ENCODE results near the gene NUP205. TPM values are rescaled to one million over a fixed set of nuclear protein-coding genes. Genes with fewer than 3 reads are reported as not detected.

The NUP205 gene
- total and polyA plus RNA-seq, 2 donors = 50.9 to 68.2 TPM

DNA sequence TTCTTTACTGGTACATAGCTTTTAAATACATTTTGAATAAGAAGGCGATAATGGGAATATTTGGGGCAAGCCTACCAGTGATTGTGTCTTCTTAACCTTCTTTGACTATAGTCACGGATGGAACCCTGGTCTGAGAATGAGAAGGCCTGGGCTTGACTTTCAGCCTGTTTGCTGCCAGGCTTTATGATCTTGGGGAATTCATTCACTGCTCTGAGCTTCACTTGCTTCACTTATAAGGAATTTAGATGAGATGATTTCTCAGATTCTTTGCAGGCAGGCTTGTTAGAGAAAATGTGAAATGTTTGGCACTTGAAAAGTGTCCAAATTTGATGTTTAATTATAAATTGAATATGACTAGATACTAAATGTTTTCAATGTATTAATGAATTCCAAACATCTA, 42.5 kb downstream of the NUP205 start:
- H3K27me3 ChIP-seq (ENCODE audit: control insufficient read depth in 2 of 2, insufficient read depth in 1 of 2, low read length in 1 of 2) = no peaks in the 10 kb centered on the region
- H3K4me1 ChIP-seq (ENCODE audit: control insufficient read depth in 2 of 2, insufficient read depth in 2 of 2, low read length in 2 of 2) = no peaks in the 10 kb centered on the region

DNA sequence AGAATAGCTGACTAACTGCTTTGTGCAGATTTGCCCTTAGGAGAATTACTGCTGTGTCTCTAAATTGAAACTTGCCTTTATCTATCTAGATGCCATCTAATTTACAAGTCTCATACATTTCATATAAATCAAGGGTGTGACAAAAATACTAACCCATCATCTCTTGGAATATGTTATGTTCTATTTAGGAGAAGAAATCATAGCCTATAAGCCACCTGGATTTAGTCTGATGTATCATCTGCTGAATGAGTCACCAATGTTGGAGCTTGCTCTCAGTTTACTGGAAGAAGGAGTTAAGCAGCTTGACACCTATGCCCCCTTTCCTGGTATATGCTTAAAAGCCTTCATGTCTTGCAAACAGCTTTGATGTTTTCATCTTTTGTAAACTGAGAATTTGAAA, 43.5 kb downstream of the NUP205 start:
- Histone ChIP-seq H3K36me3 (ENCODE audit: control insufficient read depth in 2 of 2, insufficient read depth in 2 of 2, low read length in 1 of 2) (peaks cover 18 to 50% of the 10 kb centered on the region in 2 donors), H3K9me3 (ENCODE audit: control insufficient read depth in 2 of 2, insufficient read depth in 1 of 2, low read length in 1 of 2) (no peaks in the 10 kb centered on the region), H3K4me3 (ENCODE audit: low read length in 2 of 2) (no peak overlapping the region), H3K27me3 (ENCODE audit: control insufficient read depth in 2 of 2, insufficient read depth in 1 of 2, low read length in 1 of 2) (no peaks in the 10 kb centered on the region), H3K4me1 (ENCODE audit: control insufficient read depth in 2 of 2, insufficient read depth in 2 of 2, low read length in 2 of 2) (no peaks in the 10 kb centered on the region), H3K27ac (ENCODE audit: low read depth in 1 of 2, low read length in 1 of 2) (no peak overlapping the region)
- DNase-seq (ENCODE audit: low read depth in 6 of 9, low spot score in 9 of 9) = no peak

More for the DNA sequence above, 42.5 kb downstream of the NUP205 start:
- Histone ChIP-seq H3K9me3 (ENCODE audit: control insufficient read depth in 2 of 2, insufficient read depth in 1 of 2, low read length in 1 of 2) (no peaks in the 10 kb centered on the region), H3K4me3 (ENCODE audit: low read length in 2 of 2) (no peak overlapping the region), H3K36me3 (ENCODE audit: control insufficient read depth in 2 of 2, insufficient read depth in 2 of 2, low read length in 1 of 2) (peaks cover 20 to 52% of the 10 kb centered on the region in 2 donors), H3K27ac (ENCODE audit: low read depth in 1 of 2, low read length in 1 of 2) (no peak overlapping the region)
- DNase-seq (ENCODE audit: low read depth in 6 of 9, low spot score in 9 of 9) = no peak
- 99% methylated on average over 2 of the region's 2 CpGs for WGBS

DNA sequence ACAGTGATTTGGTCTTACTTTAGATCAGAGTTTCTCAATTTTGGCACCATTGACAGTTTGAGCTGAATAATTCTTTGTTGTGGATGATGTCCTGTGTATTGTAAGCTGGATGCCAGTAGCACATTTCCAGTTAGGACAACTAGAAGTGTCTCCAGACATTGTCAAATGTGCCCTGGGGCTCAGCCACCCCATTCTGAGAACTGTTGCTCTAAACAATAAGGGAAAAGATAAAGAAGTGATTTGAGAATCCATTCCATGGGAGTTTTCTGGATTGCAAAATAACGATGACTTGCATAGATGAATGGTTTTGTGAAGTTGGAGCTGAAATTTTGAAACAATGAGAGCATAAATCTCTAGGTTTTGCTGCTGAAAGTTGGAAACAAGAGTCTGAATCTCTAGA, 44.6 kb downstream of the NUP205 start:
- peaks cover 22 to 52% of the 10 kb centered on the region in 2 donors for H3K36me3 ChIP-seq (ENCODE audit: control insufficient read depth in 2 of 2, insufficient read depth in 2 of 2, low read length in 1 of 2)

DNA sequence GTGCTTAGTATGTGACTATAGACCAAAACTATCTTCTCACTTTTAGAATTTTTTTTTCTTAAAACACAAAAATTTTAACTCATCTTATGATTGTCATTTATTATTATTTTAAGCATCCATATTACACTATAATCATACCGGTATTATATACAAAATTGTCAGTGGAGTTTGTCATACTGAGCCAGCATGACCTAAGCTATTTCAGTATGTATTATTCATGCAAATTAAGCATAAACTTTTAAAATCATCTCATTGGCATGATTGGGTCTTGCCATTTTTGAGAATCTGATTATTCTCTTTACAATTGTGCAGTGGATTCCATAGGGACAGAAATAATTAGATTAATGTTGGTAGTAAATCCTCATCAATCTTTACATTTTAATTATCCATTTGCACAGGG, 58.4 kb downstream of the NUP205 start:
- DNase-seq (ENCODE audit: low read depth in 6 of 9, low spot score in 9 of 9) = no peak
- Histone ChIP-seq H3K9me3 (ENCODE audit: control insufficient read depth in 2 of 2, insufficient read depth in 1 of 2, low read length in 1 of 2) (no peaks in the 10 kb centered on the region), H3K4me1 (ENCODE audit: control insufficient read depth in 2 of 2, insufficient read depth in 2 of 2, low read length in 2 of 2) (no peaks in the 10 kb centered on the region), H3K27me3 (ENCODE audit: control insufficient read depth in 2 of 2, insufficient read depth in 1 of 2, low read length in 1 of 2) (no peaks in the 10 kb centered on the region), H3K27ac (ENCODE audit: low read depth in 1 of 2, low read length in 1 of 2) (no peak overlapping the region), H3K36me3 (ENCODE audit: control insufficient read depth in 2 of 2, insufficient read depth in 2 of 2, low read length in 1 of 2) (peaks cover 18 to 54% of the 10 kb centered on the region in 2 donors), H3K4me3 (ENCODE audit: low read length in 2 of 2) (no peak overlapping the region)
- WGBS = 99% methylated on average over 1 of the region's 1 CpG

More for the DNA sequence above, 44.6 kb downstream of the NUP205 start:
- Histone ChIP-seq H3K27ac (ENCODE audit: low read depth in 1 of 2, low read length in 1 of 2) (no peak overlapping the region), H3K27me3 (ENCODE audit: control insufficient read depth in 2 of 2, insufficient read depth in 1 of 2, low read length in 1 of 2) (no peaks in the 10 kb centered on the region), H3K4me3 (ENCODE audit: low read length in 2 of 2) (no peak overlapping the region), H3K9me3 (ENCODE audit: control insufficient read depth in 2 of 2, insufficient read depth in 1 of 2, low read length in 1 of 2) (no peaks in the 10 kb centered on the region), H3K4me1 (ENCODE audit: control insufficient read depth in 2 of 2, insufficient read depth in 2 of 2, low read length in 2 of 2) (no peaks in the 10 kb centered on the region)
- 94% methylated on average over 1 of the region's 1 CpG for WGBS
- no peak for DNase-seq (ENCODE audit: low read depth in 6 of 9, low spot score in 9 of 9)

DNA sequence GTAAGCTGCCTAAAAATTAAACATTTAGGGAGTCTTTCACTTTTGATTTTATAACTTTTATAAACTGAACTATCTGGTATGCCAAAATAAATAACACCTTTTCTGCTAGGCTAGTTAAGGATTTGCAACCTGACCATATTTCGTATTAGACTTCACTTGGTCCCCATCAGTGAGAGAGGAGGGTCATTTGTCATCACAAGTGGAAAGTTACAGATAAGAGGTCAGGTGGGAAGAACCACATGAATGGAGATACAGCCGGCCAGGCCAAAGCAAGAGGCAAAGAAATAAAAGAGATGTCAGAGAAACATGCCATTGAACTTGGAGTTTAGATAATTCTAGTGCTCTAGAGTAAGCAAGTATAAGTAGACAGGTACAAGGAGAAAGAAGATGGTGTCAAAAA, 60.1 kb downstream of the NUP205 start:
- peaks cover 17 to 56% of the 10 kb centered on the region in 2 donors for H3K36me3 ChIP-seq (ENCODE audit: control insufficient read depth in 2 of 2, insufficient read depth in 2 of 2, low read length in 1 of 2)
- no peaks in the 10 kb centered on the region for H3K4me1 ChIP-seq (ENCODE audit: control insufficient read depth in 2 of 2, insufficient read depth in 2 of 2, low read length in 2 of 2)
- no peak overlapping the region for H3K4me3 ChIP-seq (ENCODE audit: low read length in 2 of 2)
- WGBS = 97% methylated on average over 2 of the region's 2 CpGs
- no peak overlapping the region for H3K27ac ChIP-seq (ENCODE audit: low read depth in 1 of 2, low read length in 1 of 2)
- DNase-seq (ENCODE audit: low read depth in 6 of 9, low spot score in 9 of 9) = no peak
- no peaks in the 10 kb centered on the region for H3K9me3 ChIP-seq (ENCODE audit: control insufficient read depth in 2 of 2, insufficient read depth in 1 of 2, low read length in 1 of 2)
- no peaks in the 10 kb centered on the region for H3K27me3 ChIP-seq (ENCODE audit: control insufficient read depth in 2 of 2, insufficient read depth in 1 of 2, low read length in 1 of 2)

DNA sequence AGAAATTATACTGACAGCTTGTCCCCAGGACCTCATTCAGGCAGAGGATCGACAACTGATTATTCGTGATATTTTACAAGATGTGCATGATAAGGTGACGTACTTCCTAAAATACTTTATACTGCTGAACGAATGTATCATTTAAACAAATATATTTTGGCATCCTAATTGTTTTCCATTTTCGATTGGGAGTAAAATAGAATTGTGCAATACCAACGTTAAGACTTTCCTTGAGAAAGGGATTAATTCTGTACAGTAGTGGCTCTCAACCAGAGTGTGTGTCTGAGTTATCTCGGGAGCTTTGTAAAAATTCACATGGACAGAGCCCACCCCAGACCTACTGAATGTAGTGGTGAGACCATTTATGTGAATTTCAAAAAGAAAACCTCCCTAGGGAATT, 60.8 kb downstream of the NUP205 start:
- H3K27ac ChIP-seq (ENCODE audit: low read depth in 1 of 2, low read length in 1 of 2) = no peak overlapping the region

DNA sequence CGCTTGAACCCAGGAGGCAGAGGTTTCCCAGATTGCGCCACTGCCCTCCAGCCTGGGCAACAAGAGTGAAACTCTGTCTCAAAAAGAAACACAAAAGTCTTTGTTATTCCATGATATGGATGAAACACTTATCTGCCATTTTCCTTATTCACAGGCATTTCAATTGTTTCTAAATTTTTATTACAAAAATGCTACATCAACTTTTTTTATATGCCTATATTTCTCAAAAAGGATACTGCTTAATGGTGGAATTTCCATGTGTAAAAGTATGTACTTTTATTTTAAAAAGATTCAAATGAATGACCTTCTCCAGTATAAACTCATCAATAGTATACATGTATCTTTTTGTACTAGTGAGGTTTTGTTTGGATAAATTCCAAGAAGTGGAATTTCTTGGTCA, 62.7 kb downstream of the NUP205 start:
- H3K27ac ChIP-seq (ENCODE audit: low read depth in 1 of 2, low read length in 1 of 2) = no peak overlapping the region
- H3K4me1 ChIP-seq (ENCODE audit: control insufficient read depth in 2 of 2, insufficient read depth in 2 of 2, low read length in 2 of 2) = no peaks in the 10 kb centered on the region
- H3K4me3 ChIP-seq (ENCODE audit: low read length in 2 of 2) = no peak overlapping the region
- H3K27me3 ChIP-seq (ENCODE audit: control insufficient read depth in 2 of 2, insufficient read depth in 1 of 2, low read length in 1 of 2) = no peaks in the 10 kb centered on the region
- no peaks in the 10 kb centered on the region for H3K9me3 ChIP-seq (ENCODE audit: control insufficient read depth in 2 of 2, insufficient read depth in 1 of 2, low read length in 1 of 2)
- DNase-seq (ENCODE audit: low read depth in 6 of 9, low spot score in 9 of 9) = no peak
- peaks cover 26 to 65% of the 10 kb centered on the region in 2 donors for H3K36me3 ChIP-seq (ENCODE audit: control insufficient read depth in 2 of 2, insufficient read depth in 2 of 2, low read length in 1 of 2)
- 99% methylated on average over 2 of the region's 2 CpGs for WGBS

More for the DNA sequence above, 60.8 kb downstream of the NUP205 start:
- no peak for DNase-seq (ENCODE audit: low read depth in 6 of 9, low spot score in 9 of 9)
- no peaks in the 10 kb centered on the region for H3K9me3 ChIP-seq (ENCODE audit: control insufficient read depth in 2 of 2, insufficient read depth in 1 of 2, low read length in 1 of 2)
- no peaks in the 10 kb centered on the region for H3K4me1 ChIP-seq (ENCODE audit: control insufficient read depth in 2 of 2, insufficient read depth in 2 of 2, low read length in 2 of 2)
- H3K4me3 ChIP-seq (ENCODE audit: low read length in 2 of 2) = no peak overlapping the region
- no peaks in the 10 kb centered on the region for H3K27me3 ChIP-seq (ENCODE audit: control insufficient read depth in 2 of 2, insufficient read depth in 1 of 2, low read length in 1 of 2)
- 97% methylated on average over 7 of the region's 7 CpGs for WGBS
- peaks cover 21 to 60% of the 10 kb centered on the region in 2 donors for H3K36me3 ChIP-seq (ENCODE audit: control insufficient read depth in 2 of 2, insufficient read depth in 2 of 2, low read length in 1 of 2)

DNA sequence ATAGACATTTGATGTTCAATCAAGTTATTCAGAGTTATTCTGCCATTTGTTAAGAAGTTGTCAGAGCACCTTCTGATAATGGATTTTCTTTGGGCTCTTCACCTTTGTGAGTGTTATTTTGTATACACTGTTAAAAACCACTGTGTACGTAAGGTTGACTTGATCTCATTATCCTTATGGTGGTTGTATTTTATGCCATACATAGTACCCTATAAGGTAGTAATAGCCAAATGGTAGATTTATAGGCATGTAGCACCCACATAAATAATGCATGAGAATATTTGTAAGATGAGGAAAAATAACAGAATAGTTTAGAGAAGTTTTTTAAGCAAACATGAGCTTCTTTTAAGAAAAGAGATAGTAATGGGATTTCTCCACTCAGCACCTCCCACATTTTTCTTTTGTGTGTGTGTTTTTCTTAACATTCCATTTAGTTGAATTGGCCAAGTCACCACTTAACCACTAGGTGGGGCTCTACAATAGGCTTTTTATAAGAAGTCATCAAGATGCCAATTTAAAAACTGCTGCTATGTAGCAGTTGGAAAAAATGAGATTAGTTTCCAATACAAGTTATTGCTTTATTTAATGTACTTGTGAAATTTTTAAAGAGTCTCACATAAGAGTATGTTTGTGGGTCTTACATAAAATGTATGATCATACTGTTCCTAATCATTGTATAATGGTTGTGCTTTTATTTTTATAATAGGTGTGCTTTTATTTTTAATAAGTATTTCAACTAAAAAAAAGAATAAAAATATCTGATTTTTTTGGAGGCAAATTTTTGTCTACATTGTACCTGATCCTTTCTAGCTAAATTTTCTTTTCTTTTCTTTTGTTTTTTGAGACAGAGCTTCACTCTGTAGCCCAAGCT, 63.5 kb downstream of the NUP205 start:
- peak in 8 of 9 donors; percentile 12 to 65 (median 26) for DNase-seq (ENCODE audit: low read depth in 6 of 9, low spot score in 9 of 9)
- no peak overlapping the region for H3K27ac ChIP-seq (ENCODE audit: low read depth in 1 of 2, low read length in 1 of 2)
- no peak overlapping the region for H3K4me3 ChIP-seq (ENCODE audit: low read length in 2 of 2)
- peaks cover 31 to 67% of the 10 kb centered on the region in 2 donors for H3K36me3 ChIP-seq (ENCODE audit: control insufficient read depth in 2 of 2, insufficient read depth in 2 of 2, low read length in 1 of 2)
- H3K9me3 ChIP-seq (ENCODE audit: control insufficient read depth in 2 of 2, insufficient read depth in 1 of 2, low read length in 1 of 2) = no peaks in the 10 kb centered on the region
- H3K27me3 ChIP-seq (ENCODE audit: control insufficient read depth in 2 of 2, insufficient read depth in 1 of 2, low read length in 1 of 2) = no peaks in the 10 kb centered on the region
- 99% methylated on average over 1 of the region's 1 CpG for WGBS
- H3K4me1 ChIP-seq (ENCODE audit: control insufficient read depth in 2 of 2, insufficient read depth in 2 of 2, low read length in 2 of 2) = no peaks in the 10 kb centered on the region

DNA sequence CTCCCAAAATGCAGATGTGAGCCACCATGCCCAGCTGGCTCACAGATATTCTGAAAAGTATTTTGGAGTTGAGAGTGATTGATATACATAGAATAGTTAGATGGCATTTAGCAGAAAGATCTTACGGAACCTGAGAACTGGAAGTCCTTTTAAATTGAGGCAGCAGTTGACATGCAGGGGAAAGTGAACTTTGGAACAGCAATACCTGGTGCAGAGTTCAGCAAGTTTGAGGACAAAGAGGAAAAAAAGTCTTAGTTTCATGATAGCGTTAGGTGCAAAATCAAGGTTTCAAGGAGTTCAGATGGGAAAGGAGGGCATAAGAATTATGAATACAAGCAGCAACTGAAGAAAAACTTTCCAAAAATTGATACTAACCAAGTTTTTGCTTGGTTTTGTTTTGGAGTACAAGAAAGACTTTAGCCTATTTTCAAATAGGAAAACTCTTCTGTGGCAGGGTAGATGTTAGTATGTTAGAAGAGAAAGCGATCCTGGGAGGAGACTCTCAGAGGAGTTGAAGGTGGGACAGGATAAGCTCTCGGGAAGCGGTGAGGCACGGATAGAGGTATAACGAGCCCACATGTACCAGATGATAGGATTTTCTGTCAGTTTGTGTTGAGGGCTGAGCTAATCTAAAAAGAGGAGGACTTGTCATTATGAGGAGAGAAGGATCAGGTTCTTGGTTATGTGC, 76.6 kb downstream of the NUP205 start:
- H3K4me3 ChIP-seq (ENCODE audit: low read length in 2 of 2) = no peak overlapping the region
- DNase-seq (ENCODE audit: low read depth in 6 of 9, low spot score in 9 of 9) = no peak
- H3K4me1 ChIP-seq (ENCODE audit: control insufficient read depth in 2 of 2, insufficient read depth in 2 of 2, low read length in 2 of 2) = no peaks in the 10 kb centered on the region
- H3K9me3 ChIP-seq (ENCODE audit: control insufficient read depth in 2 of 2, insufficient read depth in 1 of 2, low read length in 1 of 2) = no peaks in the 10 kb centered on the region
- WGBS = 98% methylated on average over 7 of the region's 7 CpGs
- H3K27ac ChIP-seq (ENCODE audit: low read depth in 1 of 2, low read length in 1 of 2) = no peak overlapping the region
- no peaks in the 10 kb centered on the region for H3K27me3 ChIP-seq (ENCODE audit: control insufficient read depth in 2 of 2, insufficient read depth in 1 of 2, low read length in 1 of 2)
- H3K36me3 ChIP-seq (ENCODE audit: control insufficient read depth in 2 of 2, insufficient read depth in 2 of 2, low read length in 1 of 2) = peaks cover 21 to 78% of the 10 kb centered on the region in 2 donors
